K562 (cell line): Measurements from ENCODE around the gene ENKUR. TPM values are rescaled to one million over a fixed set of nuclear protein-coding genes. Genes with fewer than 3 reads are reported as not detected.
A peak's percentile ranks its signal among the peaks of the same experiment; 100 is the strongest.

Experiments
- CEBPB ChIP-seq: fragments of 450-650 bp; IDR thresholded peaks from 2 replicates; pipeline ENCODE4 v1.6.1; 2016; ENCODE audit warnings: missing genetic modification characterization, missing compliant biosample characterization
- FOXP4 ChIP-seq: sonication (generic); formaldehyde crosslinking; IDR thresholded peaks from 2 replicates; pipeline ENCODE4 v1.8.0; 2022; ENCODE audit warnings: mild to moderate bottlenecking, missing genetic modification reagents, borderline replicate concordance
- HDAC3 ChIP-seq: fragments of 450-650 bp; IDR thresholded peaks from 2 replicates; pipeline ENCODE4 v1.6.1; 2018; ENCODE audit warnings: borderline replicate concordance, mild to moderate bottlenecking, moderate library complexity; ENCODE audit not compliant: partially characterized antibody
- MBD1 ChIP-seq: fragments of 250-450 bp; sonication (Bioruptor Pico); IDR thresholded peaks from 2 replicates; pipeline ENCODE4 v1.8.0; 2022; ENCODE audit warnings: inconsistent platforms
- MBD2 ChIP-seq: sonication (generic); IDR thresholded peaks from 2 replicates; pipeline ENCODE4 v1.6.1; 2016; ENCODE audit warnings: low read depth, borderline replicate concordance
- MYC ChIP-seq, 2 experiments: fragments of 250-450 bp in 1 of 2; sonication (Bioruptor Pico) in 1 of 2; IDR thresholded peaks; 2 replicates each; pipeline versions ENCODE4 v1.5.1 to v1.6.1; 2012 to 2021; ENCODE audit warnings: low read depth in 2 of 2, borderline replicate concordance in 1 of 2, improper control_type of control experiment in 1 of 2, low read length in 1 of 2, mild to moderate bottlenecking in 1 of 2, moderate library complexity in 1 of 2
- NFYB ChIP-seq: IDR thresholded peaks from 2 replicates; pipeline ENCODE4 v1.6.1; 2011; ENCODE audit warnings: mild to moderate bottlenecking, moderate library complexity; ENCODE audit not compliant: insufficient read length; ENCODE audit errors: extremely low read depth
- RFX1 ChIP-seq: fragments of 450-650 bp; IDR thresholded peaks from 2 replicates; pipeline ENCODE4 v1.6.1; 2016; ENCODE audit warnings: mild to moderate bottlenecking, moderate library complexity
- SIN3A ChIP-seq, 2 experiments: fragments of 150-350 bp in 1 of 2; IDR thresholded peaks; 2 replicates each; pipeline ENCODE4 v1.6.1; 2011 to 2016; ENCODE audit warnings: borderline replicate concordance in 2 of 2, low read depth in 2 of 2, low read length in 2 of 2, mild to moderate bottlenecking in 2 of 2, moderate library complexity in 2 of 2; ENCODE audit not compliant: control insufficient read depth in 1 of 2
- SMAD2 ChIP-seq: fragments of 150-350 bp; IDR thresholded peaks from 2 replicates; pipeline ENCODE4 v1.6.1; 2014; ENCODE audit warnings: low read depth, mild to moderate bottlenecking, low read length
- SMARCC2 ChIP-seq: fragments of 450-650 bp; IDR thresholded peaks from 2 replicates; pipeline ENCODE4 v1.6.1; 2017; ENCODE audit warnings: antibody characterized with exemption, moderate library complexity, mild to moderate bottlenecking, low read depth
- SNAPC5 ChIP-seq: fragments of 250-450 bp; sonication (Bioruptor Pico); IDR thresholded peaks from 2 replicates; pipeline ENCODE4 v1.8.0; 2021; ENCODE audit warnings: moderate library complexity, mild to moderate bottlenecking, inconsistent platforms
- SREBF1 ChIP-seq: fragments of 150-350 bp; IDR thresholded peaks from 2 replicates; pipeline ENCODE4 v1.6.1; 2014; ENCODE audit warnings: antibody characterized with exemption, low read depth, low read length, borderline replicate concordance
- TOE1 ChIP-seq, 2 experiments: fragments of 450-650 bp in 1 of 2; sonication (generic) in 1 of 2; formaldehyde crosslinking in 1 of 2; IDR thresholded peaks; 2 replicates each; pipeline versions ENCODE4 v1.7.1 to v1.8.0; 2016 to 2022; ENCODE audit warnings: borderline replicate concordance in 2 of 2, mild to moderate bottlenecking in 2 of 2, antibody characterized with exemption in 1 of 2, inconsistent platforms in 1 of 2, low read depth in 1 of 2, missing genetic modification reagents in 1 of 2, moderate library complexity in 1 of 2
- ZNF785 ChIP-seq: fragments of 250-450 bp; sonication (Bioruptor Pico); IDR thresholded peaks from 2 replicates; pipeline ENCODE4 v1.4.0; 2020; ENCODE audit warnings: mild to moderate bottlenecking
- polyA plus RNA-seq, 8 experiments: library from polyadenylated mRNA; depleted of rRNA in 4 of 8; stranded (reverse) in 5 of 8; unstranded in 3 of 8; fragments of >200 nt; fragmentation: Nextera tagmentation in 2 of 8; fragmentation: Illumina TruSeq in 1 of 8; extraction: Ambion mirVana in 2 of 8; extraction: Trizol in 1 of 8; gene quantifications; 2 replicates each; pipeline versions ENCODE4 v1.2.1 to v1.2.3, GENCODE V29; 2011 to 2014; ENCODE audit warnings: inconsistent platforms in 1 of 8, missing spikeins in 1 of 8
- total RNA-seq, 7 experiments: library from RNA; depleted of rRNA in 6 of 7; stranded (reverse); fragments of >200 nt in 6 of 7; fragmentation: Illumina TruSeq in 2 of 7; extraction: Trizol in 2 of 7; gene quantifications; 2 replicates each; pipeline versions ENCODE4 v1.2.1 to v1.2.3, GENCODE V29; 2011 to 2021; ENCODE audit warnings: low replicate concordance in 1 of 7
- TF ChIP-seq, protein P1 (sequence below): sonication (generic); formaldehyde crosslinking; IDR thresholded peaks from 2 replicates; pipeline ENCODE4 v1.8.1; 2023; ENCODE audit warnings: missing genetic modification reagents, mild to moderate bottlenecking, borderline replicate concordance

ENKUR gene
- total and polyA plus RNA-seq, 9 of the 15 experiments (the other 6 are each of a cell fraction or from before 2014, with no cell fraction given): 0.06 to 0.46 (median 0.20) TPM

GRCh38 chr10:25016376-25017153 lies 607 bp upstream of the ENKUR start, which contains the start of gene THNSL1 (continued):
- TF ChIP-seq MBD1 (CRISPR knock-in tag) (no peak), RFX1 (no peak), SMAD2 (no peak), MBD2 (peak; percentile 31; the same call in 1 of the 2 replicates), FOXP4 (peak; percentile 98), MYC (IDR thresholded peaks at IDR 0.05; ENCODE audit: low read depth, low read length) (peak; percentile 98), MYC (CRISPR knock-in tag; IDR thresholded peaks at IDR 0.05; ENCODE audit: borderline replicate concordance, low read depth) (peak; percentile 97), SMARCC2 (no peak), NFYB (peak; percentile 27), CEBPB (no peak), TOE1 (IDR thresholded peaks at IDR 0.05; ENCODE audit: borderline replicate concordance) (peak; percentile 98), TOE1 (CRISPR knock-in tag; IDR thresholded peaks at IDR 0.05; ENCODE audit: borderline replicate concordance, low read depth) (peak; percentile 77; the same call in 1 of the 2 replicates), SIN3A (IDR thresholded peaks at IDR 0.05; ENCODE audit: borderline replicate concordance in 2 of 2, control insufficient read depth in 1 of 2, low read depth in 2 of 2, low read length in 2 of 2) (peak in 1 of 2 experiments; percentile 71; a peak in 1 of 4 replicates), SNAPC5 (CRISPR knock-in tag) (no peak), HDAC3 (no peak), SREBF1 (no peak), ZNF785 (CRISPR knock-in tag) (no peak)
- TF ChIP-seq, protein P1, sequence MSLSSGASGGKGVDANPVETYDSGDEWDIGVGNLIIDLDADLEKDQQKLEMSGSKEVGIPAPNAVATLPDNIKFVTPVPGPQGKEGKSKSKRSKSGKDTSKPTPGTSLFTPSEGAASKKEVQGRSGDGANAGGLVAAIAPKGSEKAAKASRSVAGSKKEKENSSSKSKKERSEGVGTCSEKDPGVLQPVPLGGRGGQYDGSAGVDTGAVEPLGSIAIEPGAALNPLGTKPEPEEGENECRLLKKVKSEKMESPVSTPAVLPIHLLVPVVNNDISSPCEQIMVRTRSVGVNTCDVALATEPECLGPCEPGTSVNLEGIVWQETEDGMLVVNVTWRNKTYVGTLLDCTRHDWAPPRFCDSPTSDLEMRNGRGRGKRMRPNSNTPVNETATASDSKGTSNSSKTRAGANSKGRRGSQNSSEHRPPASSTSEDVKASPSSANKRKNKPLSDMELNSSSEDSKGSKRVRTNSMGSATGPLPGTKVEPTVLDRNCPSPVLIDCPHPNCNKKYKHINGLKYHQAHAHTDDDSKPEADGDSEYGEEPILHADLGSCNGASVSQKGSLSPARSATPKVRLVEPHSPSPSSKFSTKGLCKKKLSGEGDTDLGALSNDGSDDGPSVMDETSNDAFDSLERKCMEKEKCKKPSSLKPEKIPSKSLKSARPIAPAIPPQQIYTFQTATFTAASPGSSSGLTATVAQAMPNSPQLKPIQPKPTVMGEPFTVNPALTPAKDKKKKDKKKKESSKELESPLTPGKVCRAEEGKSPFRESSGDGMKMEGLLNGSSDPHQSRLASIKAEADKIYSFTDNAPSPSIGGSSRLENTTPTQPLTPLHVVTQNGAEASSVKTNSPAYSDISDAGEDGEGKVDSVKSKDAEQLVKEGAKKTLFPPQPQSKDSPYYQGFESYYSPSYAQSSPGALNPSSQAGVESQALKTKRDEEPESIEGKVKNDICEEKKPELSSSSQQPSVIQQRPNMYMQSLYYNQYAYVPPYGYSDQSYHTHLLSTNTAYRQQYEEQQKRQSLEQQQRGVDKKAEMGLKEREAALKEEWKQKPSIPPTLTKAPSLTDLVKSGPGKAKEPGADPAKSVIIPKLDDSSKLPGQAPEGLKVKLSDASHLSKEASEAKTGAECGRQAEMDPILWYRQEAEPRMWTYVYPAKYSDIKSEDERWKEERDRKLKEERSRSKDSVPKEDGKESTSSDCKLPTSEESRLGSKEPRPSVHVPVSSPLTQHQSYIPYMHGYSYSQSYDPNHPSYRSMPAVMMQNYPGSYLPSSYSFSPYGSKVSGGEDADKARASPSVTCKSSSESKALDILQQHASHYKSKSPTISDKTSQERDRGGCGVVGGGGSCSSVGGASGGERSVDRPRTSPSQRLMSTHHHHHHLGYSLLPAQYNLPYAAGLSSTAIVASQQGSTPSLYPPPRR (CRISPR knock-in tag): peak; percentile 82; the same call in 1 of the 2 replicates
